Measurements from ENCODE around the gene TRNP1.

Gene TRNP1

GRCh38 chr1:26972390-26972789 is 21.1 kb upstream of the TRNP1 start:
- Histone ChIP-seq H3K9me3 (no peaks in the 10 kb centered on the region), H3K4me1 (no peaks in the 10 kb centered on the region), H3K27ac (no peak overlapping the region), H3K27me3 (peaks cover 0 to 37% of the 10 kb centered on the region in 2 donors), H3K36me3 (no peaks in the 10 kb centered on the region), H3K4me3 (no peak overlapping the region)
- no peak for DNase-seq
- intact Hi-C loops (cut with DNase I; ENCODE audit: low total_unique reads): loop anchor here (5.0 kb wide), 1 partner anchor 115 kb away; no protein-coding TSS in a partner anchor
- no peak for TF ChIP-seq CTCF (IDR thresholded peaks at IDR 0.05)

- Histone ChIP-seq H3K4me3 (no peak overlapping the region), H3K9me3 (no peaks in the 10 kb centered on the region), H3K36me3 (no peaks in the 10 kb centered on the region), H3K27ac (no peak overlapping the region), H3K27me3 (peaks cover 0 to 35% of the 10 kb centered on the region in 2 donors), H3K4me1 (no peaks in the 10 kb centered on the region)
- no peak for DNase-seq
- TF ChIP-seq CTCF (IDR thresholded peaks at IDR 0.05): no peak
- intact Hi-C loops (cut with DNase I; ENCODE audit: low total_unique reads): loop anchor here (5.0 kb wide), 1 partner anchor 114 kb away; no protein-coding TSS in a partner anchor
Measured at GRCh38 chr1:26972821-26973220, 20.7 kb upstream of the TRNP1 start.

- no peaks in the 10 kb centered on the region for H3K4me1 ChIP-seq
- DNase-seq: no peak
- intact Hi-C loops (cut with DNase I; ENCODE audit: low total_unique reads): no loop called here
- no peaks in the 10 kb centered on the region for H3K27me3 ChIP-seq
- no peaks in the 10 kb centered on the region for H3K36me3 ChIP-seq
- H3K27ac ChIP-seq: no peak overlapping the region
- H3K9me3 ChIP-seq: no peaks in the 10 kb centered on the region
- no peak overlapping the region for H3K4me3 ChIP-seq
- no peak for TF ChIP-seq CTCF (IDR thresholded peaks at IDR 0.05)
Measured at GRCh38 chr1:26976621-26977510, 16.6 kb upstream of the TRNP1 start.

- Histone ChIP-seq H3K27ac (no peak overlapping the region), H3K27me3 (peaks cover 0 to 10% of the 10 kb centered on the region in 2 donors), H3K4me3 (no peak overlapping the region), H3K4me1 (no peaks in the 10 kb centered on the region), H3K9me3 (no peaks in the 10 kb centered on the region), H3K36me3 (no peaks in the 10 kb centered on the region)
- TF ChIP-seq CTCF (IDR thresholded peaks at IDR 0.05): no peak
- DNase-seq: no peak
- intact Hi-C loops (cut with DNase I; ENCODE audit: low total_unique reads): no loop called here
Measured at GRCh38 chr1:26978901-26979300, 14.6 kb upstream of the TRNP1 start.

- H3K36me3 ChIP-seq: no peaks in the 10 kb centered on the region
- TF ChIP-seq CTCF (IDR thresholded peaks at IDR 0.05): no peak
- H3K4me1 ChIP-seq: no peaks in the 10 kb centered on the region
- H3K9me3 ChIP-seq: no peaks in the 10 kb centered on the region
- intact Hi-C loops (cut with DNase I; ENCODE audit: low total_unique reads): no loop called here
- peaks cover 0 to 20% of the 10 kb centered on the region in 2 donors for H3K27me3 ChIP-seq
- no peak overlapping the region for H3K27ac ChIP-seq
- DNase-seq: no peak
- no peak overlapping the region for H3K4me3 ChIP-seq
Measured at GRCh38 chr1:26981146-26981846, 12.2 kb upstream of the TRNP1 start.

All from tibial artery (tissue), 4 donors.